Hepatocyte (in vitro differentiated cells): ENCODE measurements around the gene C9orf152.

Experiments used
- CTCF ChIP-seq: fragments of 200-600 bp; sonication (generic); IDR thresholded peaks from 2 replicates; pipeline ENCODE4 v1.5.1; 2016; ENCODE audit warnings: antibody characterized with exemption, mild to moderate bottlenecking; ENCODE audit not compliant: poor library complexity
- EZH2 ChIP-seq: fragments of 200-600 bp; sonication (generic); IDR thresholded peaks from 2 replicates; pipeline ENCODE4 v1.6.1; 2016; ENCODE audit warnings: antibody characterized with exemption, mild to moderate bottlenecking, borderline replicate concordance

GRCh38 chr9:110186254-110186653 is 21.7 kb downstream of the C9orf152 start:
- TF ChIP-seq CTCF (no peak), EZH2 (no peak)
